T-cell (primary cell): ENCODE measurements around the gene EEF1AKMT2. TPM values are rescaled to one million over a fixed set of nuclear protein-coding genes. Genes with fewer than 3 reads are reported as not detected.
"Not testable (repeated sequence)": the region's sequence is repeated elsewhere in the genome, so short reads cannot be mapped to it uniquely, and the experiment has no call there.

Experiments
- ATAC-seq, 4 experiments: fragments of 200-7000 bp in 3 of 4; fragments of 150-1000 bp in 1 of 4; cut with Tn5 transposase; replicated peaks in 1 of 4; 1 replicate in 3 of 4; 2 replicates in 1 of 4; pipeline ENCODE4 v1.10.0; 2021; ENCODE audit warnings: moderate library complexity in 3 of 4, mild to moderate bottlenecking in 2 of 4, moderate number of reproducible peaks in 1 of 4
- CTCF ChIA-PET, 2 donors: fragments of 300-600 bp; sonication (Branson Sonifier 250); formaldehyde crosslinking; loops; one replicate each; lab custom pipeline; 2022; ENCODE audit warnings: antibody characterized with exemption in 2 of 2; lab: Charles Lee
- POLR2A ChIA-PET, 2 donors: fragments of 300-600 bp; sonication (Branson Sonifier 250); formaldehyde crosslinking; loops; one replicate each; lab custom pipeline; 2022; ENCODE audit warnings: antibody characterized with exemption in 2 of 2; lab: Charles Lee
- DNase-seq, 35 experiments: peaks; one replicate each; pipeline versions ENCODE4 v3.0.0 to v3.0.0-alpha.2; 2013 to 2023
- H3K27ac ChIP-seq: one replicate; pipeline ENCODE4 v1.5.1; 2013; ENCODE audit warnings: low read length
- H3K27me3 ChIP-seq, 2 experiments: replicated peaks in 1 of 2; 1 replicate in 1 of 2; 2 replicates in 1 of 2; pipeline versions ENCODE4 v1.6.1 to v1.7.0; 2013; ENCODE audit warnings: low read length in 1 of 2, mixed read lengths in 1 of 2; ENCODE audit not compliant: control insufficient read depth in 2 of 2, insufficient read depth in 2 of 2; ENCODE audit errors: extremely low read depth in 1 of 2
- H3K36me3 ChIP-seq, 2 donors: 1 replicate in 1 of 2; 2 replicates in 1 of 2; pipeline versions ENCODE4 v1.6.1 to v1.7.0; 2013; ENCODE audit warnings: low read length in 1 of 2; ENCODE audit not compliant: control insufficient read depth in 2 of 2, insufficient read depth in 1 of 2; ENCODE audit errors: extremely low read depth in 1 of 2
- H3K4me1 ChIP-seq, 2 experiments: 1 replicate in 1 of 2; 2 replicates in 1 of 2; pipeline versions ENCODE4 v1.6.1 to v1.7.0; 2013; ENCODE audit warnings: low read length in 2 of 2, mixed read lengths in 1 of 2; ENCODE audit not compliant: insufficient read depth in 2 of 2, control insufficient read depth in 1 of 2; ENCODE audit errors: extremely low read depth in 1 of 2
- H3K4me3 ChIP-seq, 2 donors: 1 replicate in 1 of 2; 2 replicates in 1 of 2; pipeline versions ENCODE4 v1.5.1 to v1.7.0; 2013; ENCODE audit warnings: mild to moderate bottlenecking in 2 of 2, low read length in 1 of 2, moderate library complexity in 1 of 2; ENCODE audit not compliant: control insufficient read depth in 1 of 2; ENCODE audit errors: extremely low read depth in 1 of 2
- H3K9me3 ChIP-seq: 2 replicates; pipeline ENCODE4 v1.7.0; 2013
- H3K27ac Mint-ChIP-seq, 2 donors: one replicate each; pipeline ENCODE4 v1.8.0; 2020 to 2021; ENCODE audit warnings: mild to moderate bottlenecking in 2 of 2, mixed read lengths in 2 of 2
- H3K27me3 Mint-ChIP-seq, 2 donors: one replicate each; pipeline ENCODE4 v1.8.0; 2021 to 2022; ENCODE audit warnings: mixed read lengths in 2 of 2
- H3K36me3 Mint-ChIP-seq: one replicate; pipeline ENCODE4 v1.8.0; 2021; ENCODE audit warnings: mixed read lengths
- H3K4me1 Mint-ChIP-seq, 3 donors: one replicate each; pipeline ENCODE4 v1.8.0; 2020 to 2022; ENCODE audit warnings: mixed read lengths in 3 of 3, mild to moderate bottlenecking in 1 of 3
- H3K4me3 Mint-ChIP-seq, 3 donors: one replicate each; pipeline ENCODE4 v1.8.0; 2020 to 2022; ENCODE audit warnings: mild to moderate bottlenecking in 3 of 3, mixed read lengths in 3 of 3, moderate library complexity in 3 of 3
- H3K9me3 Mint-ChIP-seq, 3 donors: one replicate each; pipeline ENCODE4 v1.8.0; 2020 to 2022; ENCODE audit warnings: mixed read lengths in 3 of 3
- WGBS: methylation state at CpG from one replicate; pipeline ENCODE4 v1.1.5; 2013; ENCODE audit warnings: missing lambda C conversion rate; ENCODE audit not compliant: insufficient coverage; 5-methylcytosine and 5-hydroxymethylcytosine counted together
- total RNA-seq, 35 experiments: library from RNA in 6 of 35; stranded (reverse) in 6 of 35; fragments of 120-200 nt in 1 of 35; gene quantifications; one replicate each; pipeline versions ENCODE4 v1.2.1 to v1.2.4 and lab custom pipeline; 2013 to 2026

Gene EEF1AKMT2
- total RNA-seq, 5 donors from 2014 or later (not counting 1 experiment from before 2014, with no cell fraction given): 15.8 to 21.0 (median 18.8) TPM

GRCh38 chr10:124826262-124826661, 34.6 kb upstream of the EEF1AKMT2 start:
- CTCF ChIA-PET: interaction anchor here (0.5 to 2.4 kb wide), 12 partner anchors 9 to 386 kb away, joined by 3 to 8 read pairs (median 3); no protein-coding TSS in a partner anchor
- Histone ChIP-seq H3K27ac (no peak overlapping the region), H3K4me1 (no peaks in the 10 kb centered on the region), H3K36me3 (peaks cover 4 to 35% of the 10 kb centered on the region in 2 donors), H3K4me3 (no peak overlapping the region), H3K27me3 (no peaks in the 10 kb centered on the region), H3K9me3 (no peaks in the 10 kb centered on the region)
- Mint-ChIP-seq H3K27ac (peak overlapping the region in 1 of 2 donors; percentile 22), H3K27me3 (no peaks in the 10 kb centered on the region), H3K9me3 (no peaks in the 10 kb centered on the region), H3K4me3 (no peak overlapping the region), H3K36me3 (peaks cover 41% of the 10 kb centered on the region), H3K4me1 (no peaks in the 10 kb centered on the region)
- POLR2A ChIA-PET: interaction anchor here in 1 of 2 donors (0.5 kb wide), 1 partner anchor 50 kb away, joined by 3 read pairs; no protein-coding TSS in a partner anchor
- ATAC-seq (no peak), DNase-seq (no peak)
- WGBS: 100% methylated on average over 3 of the region's 4 CpGs

DNA sequence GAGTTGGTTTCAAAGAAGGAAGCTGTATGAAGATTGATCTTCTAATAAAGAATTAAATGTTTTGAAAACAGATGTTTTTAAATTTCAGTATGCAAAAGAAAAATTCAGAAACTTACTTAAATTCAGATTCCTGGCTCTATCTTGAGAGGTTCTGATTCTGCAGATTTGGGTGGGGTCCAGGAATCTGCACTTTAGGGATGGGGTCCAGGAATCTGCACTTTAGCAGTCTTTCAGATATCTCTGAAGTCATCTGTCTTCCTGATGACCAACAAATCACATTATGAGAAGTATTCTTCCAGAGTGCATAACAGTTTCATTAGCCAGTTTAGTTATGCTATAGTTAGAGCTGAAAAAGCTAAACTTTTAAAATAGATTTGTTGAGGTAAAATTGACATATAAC, 34.0 kb upstream of the EEF1AKMT2 start:
- no peak overlapping the region for H3K4me3 Mint-ChIP-seq
- no peak overlapping the region for H3K4me3 ChIP-seq
- ATAC-seq (no peak), DNase-seq (no peak)
- no peaks in the 10 kb centered on the region for H3K4me1 Mint-ChIP-seq
- H3K36me3 Mint-ChIP-seq: peaks cover 36% of the 10 kb centered on the region
- no peaks in the 10 kb centered on the region for H3K9me3 Mint-ChIP-seq
- H3K27me3 Mint-ChIP-seq: no peaks in the 10 kb centered on the region
- ChIA-PET POLR2A (interaction anchor here (0.5 to 1.0 kb wide), 2 partner anchors 22 to 50 kb away, joined by 3 read pairs; no protein-coding TSS in a partner anchor), CTCF (interaction anchor here (0.5 to 2.4 kb wide), 7 partner anchors 10 to 385 kb away, joined by 3 to 8 read pairs (median 3); no protein-coding TSS in a partner anchor)
- no peaks in the 10 kb centered on the region for H3K4me1 ChIP-seq
- peaks cover 3 to 34% of the 10 kb centered on the region in 2 donors for H3K36me3 ChIP-seq
- H3K27ac Mint-ChIP-seq: no peak overlapping the region
- H3K27ac ChIP-seq: no peak overlapping the region
- H3K9me3 ChIP-seq: no peaks in the 10 kb centered on the region
- no peaks in the 10 kb centered on the region for H3K27me3 ChIP-seq

DNA sequence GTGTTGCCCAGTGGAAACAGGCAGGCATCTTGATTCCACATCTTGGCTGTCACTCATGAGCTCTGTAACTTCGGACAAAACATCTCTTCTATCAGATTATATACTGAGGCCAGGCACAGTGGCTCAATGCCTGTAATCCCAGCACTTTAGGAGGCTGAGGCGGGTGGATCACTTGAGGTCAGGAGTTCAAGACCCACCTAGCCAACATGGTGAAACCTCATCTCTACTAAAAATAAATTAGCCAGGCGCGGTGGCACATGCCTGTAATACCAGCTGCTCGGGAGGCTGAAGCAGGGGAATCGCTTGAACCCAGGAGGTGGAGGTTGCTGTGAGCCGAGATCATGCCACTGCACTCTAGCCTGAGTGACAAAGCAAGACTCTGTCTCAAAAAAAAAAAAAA, 33.2 kb upstream of the EEF1AKMT2 start:
- 100% methylated on average over 2 of the region's 7 CpGs for WGBS
- DNase-seq, ATAC-seq, H3K27me3 Mint-ChIP-seq, H3K4me1 ChIP-seq, H3K9me3 Mint-ChIP-seq, H3K4me3 ChIP-seq, H3K4me1 Mint-ChIP-seq, H3K9me3 ChIP-seq, H3K27ac ChIP-seq, H3K27me3 ChIP-seq, H3K4me3 Mint-ChIP-seq, H3K27ac Mint-ChIP-seq: not testable (repeated sequence)
- H3K36me3 ChIP-seq: peaks cover 3 to 31% of the 10 kb centered on the region in 2 donors
- CTCF ChIA-PET: interaction anchor here in 1 of 2 donors (1.2 kb wide), 1 partner anchor 22 kb away, joined by 6 read pairs; no protein-coding TSS in a partner anchor
- POLR2A ChIA-PET: interaction anchor here in 1 of 2 donors (1.0 kb wide), 1 partner anchor 21 kb away, joined by 3 read pairs; no protein-coding TSS in a partner anchor
- H3K36me3 Mint-ChIP-seq: peaks cover 37% of the 10 kb centered on the region

GRCh38 chr10:124824507-124824906, 32.8 kb upstream of the EEF1AKMT2 start:
- no CpG with 5 or more reads among the region's 1 CpG for WGBS
- POLR2A ChIA-PET: interaction anchor here (0.7 kb wide), 2 partner anchors 104 to 407 kb away, joined by 9 to 10 read pairs; no protein-coding TSS in a partner anchor
- peak overlapping the region in 1 of 2 donors; percentile 6 for H3K27ac Mint-ChIP-seq

GRCh38 chr10:124821520-124821919, 29.8 kb upstream of the EEF1AKMT2 start:
- no peak overlapping the region for H3K27ac Mint-ChIP-seq
- H3K9me3 Mint-ChIP-seq: no peaks in the 10 kb centered on the region
- POLR2A ChIA-PET: no interaction called here

More at GRCh38 chr10:124824507-124824906, 32.8 kb upstream of the EEF1AKMT2 start:
- ATAC-seq (no peak), DNase-seq (no peak)
- CTCF ChIA-PET: no interaction called here
- Histone ChIP-seq H3K36me3 (peaks cover 3 to 28% of the 10 kb centered on the region in 2 donors), H3K4me1 (no peaks in the 10 kb centered on the region), H3K4me3 (no peak overlapping the region), H3K27ac (no peak overlapping the region), H3K27me3 (no peaks in the 10 kb centered on the region), H3K9me3 (no peaks in the 10 kb centered on the region)
- H3K36me3 Mint-ChIP-seq: peaks cover 36% of the 10 kb centered on the region
- H3K4me1 Mint-ChIP-seq: no peaks in the 10 kb centered on the region
- no peaks in the 10 kb centered on the region for H3K27me3 Mint-ChIP-seq
- no peak overlapping the region for H3K4me3 Mint-ChIP-seq
- no peaks in the 10 kb centered on the region for H3K9me3 Mint-ChIP-seq

DNA sequence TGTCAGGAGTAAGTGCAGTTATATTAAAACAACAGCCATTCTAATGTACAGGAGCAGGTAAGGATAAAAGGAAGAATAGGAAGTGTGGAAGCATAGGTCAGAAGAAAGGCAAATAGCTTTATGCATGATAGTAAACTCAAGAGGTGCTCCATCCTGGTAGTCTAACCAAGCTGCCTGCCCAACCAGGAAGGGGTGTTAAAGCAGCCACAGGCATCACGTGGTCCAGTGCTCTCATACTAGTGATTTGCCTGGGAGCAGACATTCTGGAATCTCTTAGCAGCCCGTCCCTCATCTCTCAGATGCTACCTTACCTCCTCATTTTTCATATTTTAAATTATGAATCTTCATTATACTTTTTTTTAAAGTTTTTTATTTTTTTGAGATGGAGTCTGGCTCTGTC, 28.4 kb upstream of the EEF1AKMT2 start:
- Mint-ChIP-seq H3K27me3 (no peaks in the 10 kb centered on the region), H3K27ac (no peak overlapping the region), H3K4me1 (no peaks in the 10 kb centered on the region), H3K9me3 (no peaks in the 10 kb centered on the region), H3K36me3 (peaks cover 35% of the 10 kb centered on the region), H3K4me3 (no peak overlapping the region)
- Histone ChIP-seq H3K4me3 (no peak overlapping the region), H3K4me1 (no peaks in the 10 kb centered on the region), H3K27me3 (no peaks in the 10 kb centered on the region), H3K27ac (no peak overlapping the region), H3K36me3 (peaks cover 3 to 29% of the 10 kb centered on the region in 2 donors), H3K9me3 (no peaks in the 10 kb centered on the region)
- ATAC-seq (no peak), DNase-seq (no peak)
- WGBS: no CpG with 5 or more reads among the region's 2 CpGs
- POLR2A ChIA-PET: no interaction called here
- CTCF ChIA-PET: no interaction called here

More at GRCh38 chr10:124821520-124821919, 29.8 kb upstream of the EEF1AKMT2 start:
- Histone ChIP-seq H3K27ac (no peak overlapping the region), H3K4me1 (no peaks in the 10 kb centered on the region), H3K4me3 (no peak overlapping the region), H3K9me3 (no peaks in the 10 kb centered on the region), H3K27me3 (no peaks in the 10 kb centered on the region), H3K36me3 (peaks cover 3 to 27% of the 10 kb centered on the region in 2 donors)
- no peak overlapping the region for H3K4me3 Mint-ChIP-seq
- ATAC-seq: no peak
- peaks cover 37% of the 10 kb centered on the region for H3K36me3 Mint-ChIP-seq
- CTCF ChIA-PET: no interaction called here
- H3K4me1 Mint-ChIP-seq: no peaks in the 10 kb centered on the region
- no CpG with 5 or more reads among the region's 4 CpGs for WGBS
- DNase-seq: no peak
- no peaks in the 10 kb centered on the region for H3K27me3 Mint-ChIP-seq
